Nephron progenitor cell (in vitro differentiated cells): ENCODE results near the gene SNX8.

Source experiments
- DNase-seq: peaks from one replicate; pipeline ENCODE4 v3.0.0; 2021
- H3K27ac Mint-ChIP-seq: 2 replicates; pipeline ENCODE4 v1.8.0; 2021; ENCODE audit warnings: mild to moderate bottlenecking, moderate library complexity, mixed read lengths
- H3K27me3 Mint-ChIP-seq: 2 replicates; pipeline ENCODE4 v1.8.0; 2021; ENCODE audit warnings: mild to moderate bottlenecking, low read depth, mixed read lengths; ENCODE audit not compliant: poor library complexity
- H3K36me3 Mint-ChIP-seq: 2 replicates; pipeline ENCODE4 v1.8.0; 2021; ENCODE audit warnings: low read depth, mixed read lengths
- H3K4me1 Mint-ChIP-seq: 2 replicates; pipeline ENCODE4 v1.8.0; 2021; ENCODE audit warnings: mixed read lengths
- H3K4me3 Mint-ChIP-seq: 2 replicates; pipeline ENCODE4 v1.8.0; 2021; ENCODE audit warnings: mild to moderate bottlenecking, moderate library complexity, mixed read lengths
- H3K9me3 Mint-ChIP-seq: 2 replicates; pipeline ENCODE4 v1.8.0; 2021; ENCODE audit warnings: mild to moderate bottlenecking, moderate library complexity, mixed read lengths
- CTCF ChIP-seq: fragments of 200-600 bp; sonication (generic); IDR thresholded peaks from 2 replicates; pipeline ENCODE4 v1.5.0; 2021; ENCODE audit warnings: antibody characterized with exemption

Gene SNX8

GRCh38 chr7:2214636-2215035, 99.6 kb downstream of the SNX8 start:
- no peaks in the 10 kb centered on the region for H3K4me1 Mint-ChIP-seq
- no peaks in the 10 kb centered on the region for H3K27me3 Mint-ChIP-seq
- no peak for DNase-seq
- no peak for TF ChIP-seq CTCF
- H3K36me3 Mint-ChIP-seq, result peaks cover 64% of the 10 kb centered on the region
- H3K27ac Mint-ChIP-seq, result no peak overlapping the region
- H3K4me3 Mint-ChIP-seq, result no peak overlapping the region
- H3K9me3 Mint-ChIP-seq, result no peaks in the 10 kb centered on the region

- no peak for TF ChIP-seq CTCF
- H3K4me1 Mint-ChIP-seq, result peaks cover 5% of the 10 kb centered on the region
- no peaks in the 10 kb centered on the region for H3K27me3 Mint-ChIP-seq
- DNase-seq, result no peak
- H3K27ac Mint-ChIP-seq, result peak overlapping the region; percentile 62
- H3K36me3 Mint-ChIP-seq, result peaks cover 69% of the 10 kb centered on the region
- H3K9me3 Mint-ChIP-seq, result no peaks in the 10 kb centered on the region
- no peak overlapping the region for H3K4me3 Mint-ChIP-seq
Measured at GRCh38 chr7:2213551-2214215, 100.6 kb downstream of the SNX8 start.

- H3K4me3 Mint-ChIP-seq, result no peak overlapping the region
Measured at GRCh38 chr7:2212906-2213305, 101.3 kb downstream of the SNX8 start.

GRCh38 chr7:2211926-2212325, 102.3 kb downstream of the SNX8 start:
- Mint-ChIP-seq H3K36me3 (peaks cover 73% of the 10 kb centered on the region), H3K4me3 (no peak overlapping the region), H3K27me3 (no peaks in the 10 kb centered on the region), H3K27ac (no peak overlapping the region), H3K4me1 (peaks cover 20% of the 10 kb centered on the region), H3K9me3 (no peaks in the 10 kb centered on the region)
- DNase-seq, result no peak
- no peak for TF ChIP-seq CTCF

More at GRCh38 chr7:2212906-2213305, 101.3 kb downstream of the SNX8 start:
- DNase-seq, result no peak
- Mint-ChIP-seq H3K9me3 (no peaks in the 10 kb centered on the region), H3K27ac (no peak overlapping the region), H3K4me1 (peaks cover 12% of the 10 kb centered on the region), H3K36me3 (peaks cover 74% of the 10 kb centered on the region), H3K27me3 (no peaks in the 10 kb centered on the region)
- no peak for TF ChIP-seq CTCF

- Mint-ChIP-seq H3K36me3 (peaks cover 68% of the 10 kb centered on the region), H3K9me3 (no peaks in the 10 kb centered on the region), H3K27ac (no peak overlapping the region), H3K27me3 (no peaks in the 10 kb centered on the region), H3K4me1 (peaks cover 20% of the 10 kb centered on the region), H3K4me3 (no peak overlapping the region)
- DNase-seq, result no peak
- TF ChIP-seq CTCF, result no peak
Measured at GRCh38 chr7:2211259-2211880, 102.9 kb downstream of the SNX8 start.
